Fibroblast of skin of right quadriceps (primary cell): ENCODE data around the gene LRRC3.

Source experiments
- DNase-seq: peaks from one replicate; pipeline ENCODE4 v3.0.0-alpha.2; 2013

LRRC3 gene

DNA sequence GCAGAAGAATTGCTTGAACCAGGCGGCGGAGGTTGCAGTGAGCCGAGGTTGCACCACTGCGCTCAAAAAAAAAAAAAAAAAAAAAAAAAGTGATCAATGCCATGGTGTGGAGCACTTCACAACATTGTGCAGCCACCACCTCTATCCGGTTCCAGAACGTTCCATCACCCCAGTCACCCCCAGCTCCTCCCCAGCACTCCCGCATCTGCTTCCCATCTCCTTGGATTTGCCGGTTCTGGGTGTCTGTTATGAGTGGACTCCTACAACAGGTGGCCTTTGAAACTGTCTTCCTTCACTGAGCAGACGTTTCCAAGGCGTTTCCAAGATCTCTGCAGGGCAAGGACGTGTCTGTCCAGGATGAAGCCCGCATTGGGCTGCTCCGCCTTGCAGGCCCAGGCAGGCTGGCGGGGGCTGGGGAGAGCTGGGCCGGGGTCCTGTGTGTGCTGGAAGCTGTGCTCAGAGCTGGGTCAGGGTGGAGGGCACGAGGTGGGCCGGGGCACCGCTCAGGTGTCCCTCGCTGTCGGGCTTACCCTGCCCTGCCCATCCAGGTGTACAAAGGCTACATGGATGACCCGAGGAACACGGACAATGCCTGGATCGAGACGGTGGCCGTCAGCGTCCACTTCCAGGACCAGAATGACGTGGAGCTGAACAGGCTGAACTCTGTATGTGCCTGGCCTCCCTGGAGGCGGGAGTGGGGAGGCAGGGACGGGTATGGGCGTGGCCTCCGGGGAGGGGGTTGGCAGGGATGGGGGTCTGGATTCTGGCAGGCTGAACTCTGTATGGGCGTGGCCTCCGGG is 14.9 kb upstream of the LRRC3 start:
- DNase-seq = no peak

DNA sequence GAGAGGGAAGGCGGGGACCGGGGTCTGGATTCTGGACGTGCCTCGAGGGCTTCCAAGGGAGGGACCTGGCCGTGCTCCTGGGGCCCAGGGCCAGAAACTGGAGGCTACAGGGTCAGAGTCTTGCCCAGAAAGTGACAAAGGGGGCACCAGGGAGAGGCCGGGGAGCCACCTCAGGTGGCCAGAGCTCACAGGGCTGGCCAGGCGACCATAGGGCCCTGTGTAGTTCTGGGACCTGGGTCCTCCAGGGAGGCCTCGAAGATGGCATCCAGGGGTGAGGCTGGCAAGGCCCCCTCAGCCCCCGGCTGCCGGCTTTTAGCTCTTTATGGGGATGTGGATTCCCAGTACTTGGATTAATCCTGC is 14.3 kb upstream of the LRRC3 start:
- no peak for DNase-seq

DNA sequence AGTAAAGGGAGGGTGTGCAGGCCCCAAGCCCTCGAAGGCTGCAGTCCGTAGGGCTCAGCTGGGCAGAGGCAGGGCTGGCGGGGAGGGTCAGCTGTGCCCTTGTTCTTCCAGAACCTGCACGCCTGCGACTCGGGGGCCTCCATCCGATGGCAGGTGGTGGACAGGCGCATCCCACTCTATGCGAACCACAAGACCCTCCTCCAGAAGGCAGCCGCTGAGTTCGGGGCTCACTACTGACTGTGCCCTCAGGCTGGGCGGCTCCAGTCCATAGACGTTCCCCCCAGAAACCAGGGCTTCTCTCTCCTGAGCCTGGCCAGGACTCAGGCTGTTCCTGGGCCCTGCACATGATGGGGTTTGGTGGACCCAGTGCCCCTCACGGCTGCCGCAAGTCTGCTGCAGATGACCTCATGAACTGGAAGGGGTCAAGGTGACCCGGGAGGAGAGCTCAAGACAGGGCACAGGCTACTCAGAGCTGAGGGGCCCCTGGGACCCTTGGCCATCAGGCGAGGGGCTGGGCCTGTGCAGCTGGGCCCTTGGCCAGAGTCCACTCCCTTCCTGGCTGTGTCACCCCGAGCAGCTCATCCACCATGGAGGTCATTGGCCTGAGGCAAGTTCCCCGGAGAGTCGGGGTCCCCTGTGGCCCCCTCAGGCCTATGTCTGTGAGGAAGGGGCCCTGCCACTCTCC is 13.6 kb upstream of the LRRC3 start:
- no peak for DNase-seq

DNA sequence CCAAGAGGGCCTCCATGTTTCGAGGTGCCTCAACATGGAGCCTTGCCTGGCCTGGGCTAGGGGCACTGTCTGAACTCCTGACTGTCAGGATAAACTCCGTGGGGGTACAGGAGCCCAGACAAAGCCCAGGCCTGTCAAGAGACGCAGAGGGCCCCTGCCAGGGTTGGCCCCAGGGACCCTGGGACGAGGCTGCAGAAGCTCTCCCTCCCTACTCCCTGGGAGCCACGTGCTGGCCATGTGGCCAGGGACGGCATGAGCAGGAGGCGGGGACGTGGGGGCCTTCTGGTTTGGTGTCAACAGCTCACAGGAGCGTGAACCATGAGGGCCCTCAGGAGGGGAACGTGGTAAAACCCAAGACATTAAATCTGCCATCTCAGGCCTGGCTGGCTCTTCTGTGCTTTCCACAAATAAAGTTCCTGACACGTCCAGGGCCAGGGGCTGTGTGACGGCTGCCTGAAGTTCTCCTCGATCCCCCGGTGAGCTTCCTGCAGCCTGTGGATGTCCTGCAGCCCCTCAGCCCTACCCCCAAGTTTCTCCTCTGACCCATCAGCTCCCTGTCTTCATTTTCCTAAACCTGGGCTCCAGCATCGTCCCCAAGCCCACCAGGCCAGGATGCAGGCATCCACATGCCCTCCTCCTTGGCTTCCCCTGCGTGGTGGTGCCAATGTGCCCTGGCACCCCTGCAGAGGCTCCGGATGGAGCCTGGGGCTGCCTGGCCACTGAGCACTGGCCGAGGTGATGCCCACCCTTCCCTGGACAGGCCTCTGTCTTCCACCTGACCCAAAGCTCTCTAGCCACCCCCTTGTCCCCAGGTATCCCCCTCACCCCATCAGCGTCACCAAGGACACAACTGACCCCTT is 12.8 kb upstream of the LRRC3 start:
- no peak for DNase-seq

DNA sequence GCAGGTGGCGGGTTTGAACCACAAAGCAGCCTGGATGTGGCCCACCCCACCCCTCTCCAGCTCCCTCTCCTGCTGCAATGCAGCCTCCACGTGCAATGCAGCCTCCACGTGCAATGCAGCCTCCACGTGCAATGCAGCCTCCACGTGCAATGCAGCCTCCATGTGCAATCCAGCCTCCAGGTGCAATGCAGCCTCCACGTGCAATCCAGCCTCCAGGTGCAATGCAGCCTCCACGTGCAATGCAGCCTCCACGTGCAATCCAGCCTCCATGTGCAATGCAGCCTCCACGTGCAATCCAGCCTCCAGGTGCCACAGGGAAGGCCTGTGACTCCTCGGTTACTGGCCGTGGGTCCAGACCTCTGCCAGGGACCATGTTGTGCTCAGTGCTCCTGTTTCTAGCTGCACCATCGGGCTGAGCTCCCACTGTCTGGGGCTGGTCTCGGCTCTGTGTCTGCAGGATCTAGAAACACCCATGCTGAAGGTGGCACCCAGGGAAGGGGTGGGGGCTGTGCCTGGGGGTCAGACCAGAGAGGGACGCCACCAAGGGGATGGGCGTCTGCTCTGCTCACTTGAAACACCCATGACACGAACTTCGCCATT is 11.9 kb upstream of the LRRC3 start:
- no peak for DNase-seq

DNA sequence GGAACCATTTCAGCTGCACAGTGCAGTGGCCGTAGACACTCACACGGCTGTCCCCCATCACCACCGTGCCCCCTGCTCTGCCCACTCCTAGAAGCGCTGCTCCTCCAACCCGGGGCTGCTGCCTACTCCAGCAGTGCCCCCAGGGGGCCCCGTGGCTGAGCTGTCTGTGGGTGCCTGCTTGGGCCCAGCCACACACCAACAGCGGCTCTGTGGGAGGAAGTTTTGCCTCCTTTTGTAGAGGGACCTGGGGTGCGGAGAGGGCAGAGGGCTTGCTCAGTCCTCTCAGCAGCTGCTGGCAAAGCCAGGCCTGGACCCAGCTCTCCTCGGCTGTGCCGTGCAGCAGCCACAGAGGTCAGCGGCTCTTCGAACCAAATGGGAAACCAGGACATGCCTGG is 11.4 kb upstream of the LRRC3 start:
- no peak for DNase-seq

DNA sequence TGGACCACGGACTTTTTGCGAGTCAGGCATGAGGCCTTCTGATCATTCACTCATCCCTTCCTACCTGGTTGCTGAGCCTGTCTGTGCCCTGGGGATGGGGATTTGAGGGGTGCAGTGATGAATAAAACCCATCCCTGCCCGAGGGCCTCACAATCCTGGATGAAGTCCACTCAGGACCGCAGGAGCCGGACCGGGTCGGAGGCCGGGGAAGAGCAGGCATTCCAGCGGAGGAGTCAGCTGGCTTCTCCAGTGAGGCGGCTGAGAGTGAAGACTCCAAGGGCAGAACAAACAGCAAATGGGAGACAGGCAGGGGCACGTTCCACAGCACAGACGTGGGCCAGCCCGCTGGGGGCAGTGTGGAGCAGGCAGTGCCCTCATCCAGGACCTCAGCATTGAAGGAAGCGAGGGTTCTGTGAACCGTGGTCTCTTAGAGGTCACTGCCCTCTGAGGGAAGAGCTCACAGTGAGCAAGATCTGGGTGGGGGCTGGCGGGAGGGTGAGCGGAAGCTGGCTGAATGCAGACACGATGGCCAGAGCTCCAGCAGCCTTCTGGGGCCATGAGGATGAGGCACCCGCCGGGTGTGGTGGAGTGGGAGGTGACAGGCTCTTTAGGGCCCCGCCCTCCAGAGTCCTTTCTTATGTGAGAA is 10.9 kb upstream of the LRRC3 start:
- DNase-seq = no peak

DNA sequence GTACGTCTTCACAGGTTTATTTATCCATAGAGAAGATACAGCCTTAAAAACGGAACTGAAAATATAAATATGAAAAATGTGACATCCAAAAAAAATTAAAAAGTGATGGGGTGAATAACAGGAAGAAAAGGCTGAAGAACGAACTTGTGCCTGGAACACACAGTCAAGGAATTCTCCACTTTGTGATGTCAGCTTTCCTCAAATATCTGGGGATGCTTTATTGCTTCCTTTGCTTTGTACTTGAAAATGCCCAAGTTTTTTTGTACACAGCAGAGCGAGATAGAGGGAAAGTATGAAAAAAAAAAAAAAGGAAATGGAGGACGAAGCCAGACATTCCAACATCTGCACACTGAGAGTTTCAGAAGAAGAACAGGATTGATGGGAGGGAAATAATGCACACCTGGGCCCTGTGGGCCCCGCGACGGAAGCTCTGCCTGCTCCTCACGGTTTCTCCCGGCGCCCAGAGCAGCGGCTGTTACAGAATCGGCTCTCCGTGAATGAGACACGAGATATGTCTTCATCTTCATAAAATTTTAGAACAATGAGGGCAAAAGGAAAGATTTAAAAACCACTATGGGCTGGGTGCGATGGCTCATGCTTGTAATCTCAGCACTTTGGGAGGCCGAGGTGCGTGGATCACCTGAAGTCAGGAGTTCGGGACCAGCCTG is 10.0 kb upstream of the LRRC3 start:
- DNase-seq = no peak

DNA sequence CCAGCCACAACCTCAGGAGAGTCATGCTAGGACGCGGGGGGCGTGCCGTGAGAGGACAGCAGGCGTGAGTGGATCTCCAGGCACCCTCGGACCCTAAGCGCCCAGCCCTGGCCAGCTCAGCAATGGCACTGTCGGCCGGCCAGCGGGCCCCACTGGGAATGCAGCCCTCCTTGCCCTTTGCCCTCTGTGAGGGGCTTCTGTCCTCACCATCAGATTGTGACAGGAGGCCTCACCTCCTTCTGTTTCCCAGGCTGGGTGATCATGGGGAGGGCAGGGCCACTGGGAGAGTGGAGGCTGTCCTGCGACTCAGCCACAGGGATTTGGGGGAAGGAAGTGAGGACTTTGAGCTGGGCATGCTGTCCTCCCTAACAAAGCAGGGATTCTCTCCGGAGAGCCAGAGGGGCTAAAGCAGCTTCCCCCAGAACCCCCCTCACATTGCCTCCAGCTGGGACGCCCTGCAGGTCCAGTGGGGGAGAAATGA is 6.6 kb upstream of the LRRC3 start:
- no peak for DNase-seq

DNA sequence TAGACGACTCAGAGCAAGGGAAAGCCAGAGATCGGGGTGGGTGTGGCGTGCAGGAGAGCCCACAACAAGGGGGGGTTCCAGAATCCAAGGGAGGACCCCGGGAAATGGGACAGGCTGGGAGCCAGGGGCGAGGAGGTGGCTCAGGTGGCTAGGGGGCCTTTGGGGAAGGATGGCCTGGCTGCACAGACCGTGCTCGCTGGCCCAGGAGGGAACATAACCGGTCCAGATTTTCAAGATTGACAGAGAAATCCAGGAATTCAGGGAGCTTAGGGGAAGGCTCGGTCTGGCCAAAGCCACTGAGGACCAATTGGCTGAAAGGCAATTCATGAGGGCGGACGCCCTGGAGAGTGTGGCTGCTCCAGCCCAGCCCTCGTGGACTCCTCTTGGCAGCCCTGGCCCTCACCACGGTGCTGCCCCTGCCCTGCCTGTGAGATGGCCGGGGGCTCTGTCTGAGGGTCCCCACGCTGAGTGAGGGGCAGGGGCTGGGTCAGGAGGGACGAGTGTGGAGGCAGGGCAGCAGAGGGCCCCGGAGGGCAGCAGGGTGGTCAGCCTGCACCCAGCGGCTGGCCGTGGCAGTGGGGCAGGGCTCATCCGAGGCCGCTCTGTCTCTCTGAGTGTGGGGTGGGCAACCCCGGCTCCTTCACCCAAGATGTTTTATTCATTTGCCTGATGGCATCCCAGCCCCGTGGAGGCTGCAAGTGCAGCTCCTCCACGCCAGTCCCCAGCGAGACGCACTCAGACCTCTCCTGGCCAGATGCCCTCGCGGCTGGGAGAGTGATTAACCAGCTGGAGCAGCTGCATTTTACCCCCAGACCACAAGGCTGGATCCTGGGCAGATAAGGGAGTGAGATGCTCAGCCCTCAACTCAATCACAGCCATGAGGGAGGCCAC is 5.6 kb upstream of the LRRC3 start:
- DNase-seq = no peak

GRCh38 chr21:44450402-44450801 is 4.9 kb upstream of the LRRC3 start:
- DNase-seq = no peak

- no peak for DNase-seq
Observed at GRCh38 chr21:44450999-44451398, 4.3 kb upstream of the LRRC3 start.

DNA sequence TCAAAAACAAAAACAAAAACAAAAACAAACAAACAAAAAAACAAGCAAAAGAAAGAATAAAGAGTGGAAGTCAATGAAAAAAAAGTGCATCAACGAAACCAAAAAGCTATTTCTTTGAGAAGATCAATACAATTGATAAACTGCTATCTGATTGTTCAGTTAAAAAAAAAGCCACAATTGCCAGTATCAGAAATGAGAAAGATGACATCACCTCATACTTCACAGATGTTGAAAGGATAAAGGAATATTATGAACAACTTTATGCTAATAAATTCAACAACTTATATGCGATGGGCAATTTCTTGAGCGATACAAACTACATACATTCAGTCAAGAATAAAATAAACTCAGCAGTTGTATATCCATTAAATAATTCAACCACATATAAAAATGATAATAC is 2.2 kb upstream of the LRRC3 start:
- no peak for DNase-seq

DNA sequence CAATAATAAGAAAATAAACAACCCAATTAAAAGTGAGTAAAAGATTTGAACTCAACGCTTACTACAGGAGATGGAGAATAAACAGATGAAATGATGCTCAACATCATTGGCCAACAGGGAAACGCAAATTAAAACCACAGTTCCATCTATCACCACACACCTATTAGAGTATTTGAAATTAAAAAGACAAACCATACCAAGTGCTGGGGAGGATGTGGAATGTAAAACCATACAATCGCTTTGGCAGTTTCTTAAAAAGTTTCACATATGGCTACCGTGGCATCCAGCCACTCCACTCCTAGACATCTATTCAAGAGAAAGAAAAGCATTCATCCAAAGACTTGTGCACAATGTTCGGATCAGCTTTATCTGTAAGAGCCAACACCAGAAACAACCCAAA is 1.3 kb upstream of the LRRC3 start:
- DNase-seq = no peak

DNA sequence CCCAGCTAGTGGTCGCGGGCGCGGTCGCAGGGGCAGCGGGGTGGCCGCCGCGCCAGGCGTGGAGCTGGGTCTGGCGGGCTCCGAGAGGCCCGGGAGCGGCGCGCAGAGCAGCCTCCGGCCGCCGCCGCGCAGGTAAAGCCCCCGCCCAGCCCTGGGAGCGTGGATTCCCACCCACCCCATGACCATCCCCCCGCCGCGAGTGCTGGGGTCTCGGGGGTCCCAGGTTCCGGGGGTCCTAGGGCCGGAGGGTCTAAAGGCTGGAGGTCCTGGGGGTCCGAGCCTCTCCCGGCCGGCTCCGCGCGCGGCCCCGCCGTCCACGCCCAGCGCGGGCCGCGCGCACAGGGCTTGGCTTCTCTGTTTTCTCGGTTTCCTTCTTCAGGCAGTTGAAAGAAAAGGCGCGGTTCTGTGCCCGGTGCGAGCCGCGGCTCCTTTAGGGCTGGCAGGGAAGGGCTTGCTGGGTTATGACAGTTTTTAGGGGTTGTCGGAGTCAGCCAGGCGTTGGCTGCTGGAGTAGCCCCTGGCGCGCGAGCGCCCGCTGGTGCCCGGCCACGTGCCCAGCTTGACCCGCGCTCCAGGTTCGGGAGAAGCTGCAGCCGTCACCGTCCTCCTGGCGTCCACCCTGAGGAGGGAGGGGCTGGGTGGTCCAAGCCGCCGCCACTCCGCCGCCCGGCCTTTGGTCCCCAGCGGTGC is 359 bp downstream of the LRRC3 start:
- peak; percentile 9 for DNase-seq

- DNase-seq = no peak
Observed at GRCh38 chr21:44456214-44456914, 1.1 kb downstream of the LRRC3 start.

DNA sequence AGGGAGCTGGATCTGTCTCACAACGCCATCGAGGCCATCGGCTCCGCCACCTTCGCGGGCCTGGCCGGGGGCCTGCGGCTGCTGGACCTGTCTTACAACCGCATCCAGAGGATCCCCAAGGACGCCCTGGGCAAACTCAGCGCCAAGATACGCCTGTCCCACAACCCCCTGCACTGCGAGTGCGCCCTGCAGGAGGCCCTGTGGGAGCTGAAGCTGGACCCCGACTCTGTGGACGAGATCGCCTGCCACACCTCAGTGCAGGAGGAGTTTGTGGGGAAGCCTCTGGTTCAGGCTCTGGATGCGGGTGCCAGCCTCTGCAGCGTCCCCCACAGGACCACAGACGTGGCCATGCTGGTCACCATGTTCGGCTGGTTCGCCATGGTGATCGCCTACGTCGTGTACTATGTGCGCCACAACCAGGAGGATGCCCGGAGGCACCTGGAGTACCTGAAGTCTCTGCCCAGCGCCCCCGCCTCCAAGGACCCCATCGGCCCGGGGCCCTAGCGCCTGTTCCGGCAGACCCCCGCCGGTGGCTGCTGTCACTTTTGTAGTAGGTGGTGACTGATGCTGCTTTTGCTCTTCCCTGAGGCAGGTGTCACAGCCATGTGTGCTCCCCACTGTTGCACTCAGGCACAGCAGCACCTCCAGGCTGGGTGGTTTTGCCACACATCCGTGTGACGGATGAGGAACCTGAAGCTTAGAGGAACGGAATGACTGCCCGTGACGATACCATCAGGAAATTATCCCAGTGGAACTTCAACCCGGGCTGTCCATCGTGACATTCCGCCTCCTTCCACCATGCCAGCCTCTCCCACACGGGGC is 1.8 kb downstream of the LRRC3 start:
- DNase-seq = no peak

- DNase-seq = no peak
Observed at GRCh38 chr21:44458971-44459711, 3.8 kb downstream of the LRRC3 start.
